HG02610 (cell line): ENCODE data around the gene CTNNA3.
A peak's percentile ranks its signal among the peaks of the same experiment; 100 is the strongest.

Experiments used
- ATAC-seq: cut with Tn5 transposase; IDR thresholded peaks from one replicate; pipeline ENCODE4 v1.9.1; 2021; ENCODE audit warnings: mild to moderate bottlenecking, moderate library complexity; ENCODE audit not compliant: unreplicated experiment

Gene CTNNA3

DNA sequence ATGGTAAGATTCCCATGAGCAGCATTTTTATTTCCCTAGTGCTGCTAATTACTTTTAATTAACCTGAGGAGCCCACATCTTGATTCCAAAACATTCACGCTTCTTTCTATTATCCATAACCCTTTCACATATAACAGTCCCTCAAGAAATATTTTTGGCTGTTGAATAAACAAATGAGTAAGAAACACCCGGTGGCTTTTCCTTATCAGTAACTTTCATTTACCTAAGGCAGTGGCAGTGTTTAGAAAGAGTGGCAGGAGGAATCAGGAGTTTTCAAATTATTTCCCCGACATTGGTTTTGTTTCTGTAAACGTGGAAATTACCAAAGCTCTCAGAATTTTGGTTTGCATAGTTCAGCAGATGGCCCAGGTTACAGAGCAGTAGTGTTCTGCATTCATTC, 1785.8 kb downstream of the CTNNA3 start:
- no peak for ATAC-seq

DNA sequence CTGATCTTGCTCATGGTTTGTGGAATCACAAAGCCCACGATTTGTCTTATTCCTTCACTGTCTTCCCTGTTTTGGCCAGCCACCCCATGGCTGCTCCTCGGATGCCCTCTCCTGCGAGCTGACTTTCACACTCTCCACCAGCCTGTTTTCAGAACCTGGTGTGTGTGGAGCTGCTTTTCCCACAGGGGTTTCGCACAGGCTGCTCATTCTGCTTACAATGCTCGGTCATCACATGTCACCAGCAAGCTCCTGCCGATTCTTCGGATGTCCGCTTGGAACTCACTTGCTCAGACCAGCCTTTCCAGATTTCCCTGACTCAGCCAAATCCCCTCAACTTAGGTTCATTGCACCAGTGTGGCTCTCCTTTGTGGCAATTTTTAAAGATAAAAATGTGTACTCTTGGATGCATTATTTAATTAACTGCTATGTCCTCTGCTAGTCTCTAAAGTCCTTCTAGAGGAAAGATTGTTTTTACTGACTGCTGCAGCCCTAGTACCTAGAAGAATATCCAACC, 1788.7 kb downstream of the CTNNA3 start:
- no peak for ATAC-seq

DNA sequence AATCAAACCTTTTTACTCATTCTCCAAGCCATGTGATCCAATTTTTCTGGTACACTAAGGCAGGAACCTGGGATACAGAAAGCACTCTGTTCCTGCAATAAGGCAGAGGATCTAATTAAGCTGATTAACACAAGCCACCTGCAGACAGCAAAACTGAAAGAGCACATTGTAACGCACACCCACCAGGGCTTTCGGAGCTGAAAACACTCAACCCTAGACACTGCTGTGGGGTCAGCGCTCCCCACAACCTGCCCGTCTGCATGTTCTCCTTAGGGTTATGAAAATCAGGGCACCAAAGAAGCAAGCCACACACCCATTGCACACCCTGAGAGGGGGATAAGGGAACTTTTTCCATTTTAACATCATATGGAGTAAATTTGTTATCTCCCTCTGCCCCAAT, 1792.4 kb downstream of the CTNNA3 start:
- no peak for ATAC-seq

DNA sequence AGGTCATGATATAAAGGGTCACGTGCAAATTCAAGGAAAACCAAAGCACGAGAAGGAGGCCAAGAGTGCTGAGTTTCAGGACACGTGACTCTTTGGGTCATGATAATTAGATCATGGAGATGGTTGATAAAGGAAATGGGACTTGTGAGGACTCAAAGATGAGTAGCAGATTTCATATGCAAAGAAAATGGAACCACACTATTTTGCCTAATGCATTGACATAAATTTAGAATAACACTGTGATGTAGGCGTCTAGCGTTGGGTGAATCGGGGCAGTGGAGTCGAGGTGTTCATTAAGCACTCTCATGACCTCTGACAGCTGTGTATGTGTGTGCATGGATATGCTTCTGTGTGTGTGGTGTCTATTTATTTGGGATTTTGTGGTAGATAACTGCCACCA, 1795.7 kb downstream of the CTNNA3 start:
- no peak for ATAC-seq

DNA sequence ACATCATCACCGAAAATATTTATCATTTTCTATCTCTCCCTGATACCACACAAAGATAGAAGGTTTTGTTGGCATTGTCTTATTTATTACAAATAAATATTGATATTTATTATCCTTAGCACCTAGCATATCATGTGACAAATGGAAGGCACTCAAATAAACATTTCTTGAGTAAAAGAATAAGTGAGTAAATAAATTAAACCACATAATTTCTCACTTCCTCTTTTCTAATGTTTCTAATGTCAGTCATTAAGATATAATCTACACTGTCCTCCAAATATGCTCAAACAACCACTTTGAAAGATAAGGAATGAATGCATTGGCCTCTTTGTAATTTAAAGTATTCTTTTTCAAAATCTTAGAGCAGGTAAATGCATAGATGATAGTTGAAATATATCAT, 1797.9 kb downstream of the CTNNA3 start:
- no peak for ATAC-seq

DNA sequence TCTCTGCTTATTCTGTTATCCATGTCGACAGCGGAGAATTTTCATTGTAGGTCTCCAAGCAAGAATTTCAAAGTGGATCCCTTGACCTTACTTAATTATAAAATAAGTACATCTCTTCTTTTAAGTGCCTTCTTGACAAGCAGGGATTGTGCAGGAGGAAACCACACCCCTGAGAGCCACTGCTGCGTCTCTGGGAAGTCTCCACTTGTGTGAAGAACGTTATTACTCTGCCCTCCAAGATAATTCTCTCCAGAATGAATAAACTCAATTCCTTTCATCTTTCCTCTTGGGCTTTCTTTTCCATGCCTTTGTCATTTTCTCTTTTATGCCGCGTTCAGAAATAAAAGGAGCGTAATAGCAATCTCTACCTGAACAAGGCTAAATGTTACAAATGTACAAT, 1801.0 kb downstream of the CTNNA3 start:
- ATAC-seq = no peak

DNA sequence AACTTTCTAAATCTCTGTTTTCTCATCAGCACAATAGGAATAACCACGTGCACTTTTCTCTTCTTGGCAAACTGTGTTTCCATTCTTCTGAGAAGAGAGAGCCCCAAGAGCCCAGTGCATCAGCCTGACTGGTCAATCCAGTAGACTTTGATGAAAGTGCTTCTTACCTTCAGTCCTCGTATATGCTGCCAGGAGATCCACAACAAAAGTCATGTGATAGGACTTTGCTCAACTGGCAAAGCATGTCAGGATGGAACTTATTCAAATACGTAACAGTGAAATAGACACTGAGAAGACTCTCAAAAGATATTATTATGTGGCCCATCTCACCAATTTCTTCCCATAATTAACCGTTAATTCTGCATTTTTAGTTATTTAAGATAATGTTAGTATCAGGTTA, 1801.6 kb downstream of the CTNNA3 start:
- no peak for ATAC-seq

DNA sequence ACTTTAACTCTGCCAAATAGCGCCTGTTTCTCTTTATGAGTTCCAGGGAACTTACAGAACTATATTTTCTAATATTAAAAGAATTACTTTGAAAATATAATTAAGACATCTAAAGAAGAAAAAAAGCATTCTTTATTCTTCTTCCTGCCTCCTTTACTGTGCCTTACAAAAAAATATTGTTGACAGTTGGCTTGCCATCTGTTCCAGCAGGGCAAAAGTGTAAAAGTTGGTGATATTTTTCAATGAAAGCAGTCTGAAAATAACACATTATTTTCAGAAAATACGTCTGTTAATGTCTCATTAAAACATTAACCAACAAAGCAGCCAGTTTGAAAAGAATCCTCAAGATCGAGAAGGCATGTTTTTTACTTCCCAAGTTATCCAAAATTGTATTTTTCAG, 1802.3 kb downstream of the CTNNA3 start:
- ATAC-seq = no peak

DNA sequence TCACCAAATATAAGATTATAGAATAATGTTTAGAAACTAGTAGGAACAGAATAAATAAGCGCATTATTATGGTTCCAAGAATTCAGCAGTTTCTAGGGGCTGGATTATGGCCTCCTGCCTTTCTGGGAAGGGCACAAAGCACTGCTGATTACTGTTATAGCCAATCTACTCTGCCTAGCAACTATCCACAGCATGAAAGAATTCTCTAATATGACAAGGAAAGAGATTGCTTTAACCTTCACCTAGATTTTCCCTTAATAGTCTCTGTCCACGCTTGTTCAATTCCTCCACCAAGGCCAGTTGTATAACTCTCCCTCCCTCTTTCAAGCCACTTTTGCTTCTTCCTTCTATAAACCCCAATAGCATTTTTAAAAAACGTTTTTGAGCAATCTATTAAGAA, 1803.7 kb downstream of the CTNNA3 start:
- ATAC-seq = no peak

DNA sequence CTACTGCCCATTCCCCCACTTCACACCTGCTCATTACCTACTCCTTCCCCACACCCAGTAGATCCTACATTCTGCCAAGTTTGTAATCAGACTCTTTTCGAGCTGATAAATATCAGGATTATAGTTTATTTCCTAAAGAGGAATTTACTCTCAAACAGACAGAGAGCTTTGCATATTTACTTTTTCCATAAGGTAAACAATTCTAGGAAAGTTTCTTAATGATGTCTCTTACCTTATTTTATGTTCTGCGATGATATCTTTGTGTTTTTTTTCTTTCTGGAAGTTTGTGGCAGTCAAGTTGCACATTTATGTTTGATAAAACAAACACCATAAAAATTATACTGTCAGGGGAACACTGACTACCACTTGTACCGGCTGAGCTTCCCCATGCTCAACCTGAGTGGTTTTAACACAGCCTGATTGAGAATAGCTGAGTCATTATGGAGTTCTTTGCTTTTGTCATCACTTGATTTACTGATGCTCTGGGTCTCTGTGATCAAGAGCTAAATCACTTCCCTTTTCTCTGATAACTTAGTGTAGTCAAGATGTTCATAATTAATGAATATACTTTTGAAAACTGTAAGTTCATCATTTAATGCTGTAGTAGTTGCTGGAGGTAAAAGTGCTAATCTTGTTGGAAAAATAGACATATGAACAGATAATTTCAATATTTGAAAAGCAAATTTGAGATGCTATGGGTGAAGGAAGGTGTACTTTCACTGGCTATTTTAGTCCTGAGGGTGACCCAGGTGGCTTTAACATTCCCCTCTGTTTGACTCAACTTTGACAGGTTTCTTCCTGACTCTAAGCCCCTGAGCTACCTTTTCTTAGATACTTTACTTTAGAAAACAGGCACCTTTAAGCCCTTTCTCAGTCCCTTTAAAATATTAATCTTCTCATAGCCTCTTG, 1804.7 kb downstream of the CTNNA3 start:
- peak; percentile 97 for ATAC-seq

DNA sequence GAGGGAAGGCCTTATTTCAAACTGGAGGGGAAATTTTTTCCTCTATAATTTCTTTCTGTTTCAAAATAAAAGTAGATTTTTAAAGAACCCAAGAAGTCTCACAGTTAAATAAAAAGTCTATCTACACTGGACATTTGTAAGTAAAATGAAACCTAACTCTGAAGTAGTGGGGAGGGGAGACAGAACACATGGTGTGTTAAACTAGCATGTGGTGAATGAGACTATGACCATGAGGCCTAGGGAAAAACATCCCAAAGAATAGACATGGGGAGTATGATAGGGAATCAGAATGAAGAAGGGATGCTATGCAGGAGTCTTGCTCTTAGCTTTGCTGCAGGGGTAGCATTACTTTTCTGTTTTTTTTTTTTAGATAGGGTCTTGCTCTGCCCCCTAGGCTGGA, 1831.5 kb downstream of the CTNNA3 start:
- ATAC-seq = no peak

DNA sequence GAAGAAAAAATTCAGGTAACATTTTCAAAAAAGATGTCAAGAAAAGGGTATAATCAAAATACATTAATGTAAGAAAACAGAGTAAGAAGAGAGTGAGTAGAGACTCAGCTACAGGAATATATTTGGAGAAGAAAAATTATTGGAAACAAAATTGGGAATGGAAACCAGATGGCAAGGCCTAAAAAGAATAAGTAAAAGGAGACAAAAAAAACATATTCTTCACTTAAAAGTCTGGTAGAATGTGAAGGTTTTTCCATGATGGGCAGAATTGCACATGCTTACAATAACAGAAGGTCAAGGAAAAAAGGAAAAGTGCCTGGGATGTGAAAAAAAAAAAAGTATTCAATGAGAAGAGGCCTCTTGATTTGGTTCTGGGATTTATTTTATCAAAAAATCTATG, 1832.0 kb downstream of the CTNNA3 start:
- ATAC-seq = no peak
